Stimulated activated naive CD8-positive, alpha-beta T cell treated with anti-CD3 and anti-CD28 coated beads, Interleukin-15, amount 100 ng/mL, for 72 hours (primary cell): ENCODE results near the gene OR6X1.

Experiments used
- ATAC-seq: fragments of 150-1000 bp; cut with Tn5 transposase; 2 replicates; pipeline ENCODE4 v1.10.0; 2021; ENCODE audit warnings: mild to moderate bottlenecking, moderate library complexity
- DNase-seq, 2 donors: peaks; one replicate each; pipeline ENCODE4 v3.0.0; 2021 to 2022
- H3K27ac Mint-ChIP-seq, 2 donors: one replicate each; pipeline ENCODE4 v1.8.0; 2022; ENCODE audit warnings: mild to moderate bottlenecking in 2 of 2, mixed read lengths in 2 of 2, moderate library complexity in 2 of 2
- H3K27me3 Mint-ChIP-seq: one replicate; pipeline ENCODE4 v1.8.0; 2022; ENCODE audit warnings: mixed read lengths
- H3K4me1 Mint-ChIP-seq: one replicate; pipeline ENCODE4 v1.8.0; 2022; ENCODE audit warnings: mild to moderate bottlenecking, mixed read lengths
- H3K4me3 Mint-ChIP-seq, 2 donors: one replicate each; pipeline ENCODE4 v1.8.0; 2022; ENCODE audit warnings: mild to moderate bottlenecking in 2 of 2, mixed read lengths in 2 of 2, moderate library complexity in 1 of 2
- H3K9me3 Mint-ChIP-seq, 2 donors: one replicate each; pipeline ENCODE4 v1.8.0; 2022; ENCODE audit warnings: mixed read lengths in 2 of 2

Gene OR6X1, protein sequence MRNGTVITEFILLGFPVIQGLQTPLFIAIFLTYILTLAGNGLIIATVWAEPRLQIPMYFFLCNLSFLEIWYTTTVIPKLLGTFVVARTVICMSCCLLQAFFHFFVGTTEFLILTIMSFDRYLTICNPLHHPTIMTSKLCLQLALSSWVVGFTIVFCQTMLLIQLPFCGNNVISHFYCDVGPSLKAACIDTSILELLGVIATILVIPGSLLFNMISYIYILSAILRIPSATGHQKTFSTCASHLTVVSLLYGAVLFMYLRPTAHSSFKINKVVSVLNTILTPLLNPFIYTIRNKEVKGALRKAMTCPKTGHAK

DNA sequence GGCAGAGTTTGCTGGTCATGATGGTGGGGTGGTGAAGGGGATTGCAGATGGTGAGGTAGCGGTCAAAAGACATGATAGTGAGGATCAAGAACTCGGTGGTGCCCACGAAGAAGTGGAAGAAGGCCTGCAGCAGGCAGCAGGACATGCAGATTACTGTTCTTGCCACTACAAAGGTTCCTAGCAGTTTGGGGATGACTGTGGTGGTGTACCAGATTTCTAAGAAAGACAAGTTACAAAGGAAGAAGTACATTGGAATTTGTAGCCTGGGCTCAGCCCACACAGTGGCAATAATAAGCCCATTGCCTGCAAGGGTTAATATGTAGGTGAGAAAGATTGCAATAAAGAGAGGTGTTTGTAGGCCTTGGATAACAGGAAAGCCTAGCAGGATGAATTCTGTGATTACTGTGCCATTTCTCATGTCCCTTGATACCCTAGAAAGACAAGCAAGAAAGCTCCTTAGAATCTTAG is at the start of gene OR6X1:
OR6X1 (minus strand) TSS at position 418 of the 468 bp plus-strand sequence; CDS start at position 418, 0 bp downstream.
- Mint-ChIP-seq H3K4me1 (peaks cover 6% of the 10 kb centered on the region), H3K4me3 (no peak within 1 kb of the TSS), H3K27ac (no peak within 1 kb of the TSS), H3K9me3 (no peaks in the 10 kb centered on the region), H3K27me3 (peaks cover 43% of the 10 kb centered on the region)
- ATAC-seq = no peak
- DNase-seq = no peak

DNA sequence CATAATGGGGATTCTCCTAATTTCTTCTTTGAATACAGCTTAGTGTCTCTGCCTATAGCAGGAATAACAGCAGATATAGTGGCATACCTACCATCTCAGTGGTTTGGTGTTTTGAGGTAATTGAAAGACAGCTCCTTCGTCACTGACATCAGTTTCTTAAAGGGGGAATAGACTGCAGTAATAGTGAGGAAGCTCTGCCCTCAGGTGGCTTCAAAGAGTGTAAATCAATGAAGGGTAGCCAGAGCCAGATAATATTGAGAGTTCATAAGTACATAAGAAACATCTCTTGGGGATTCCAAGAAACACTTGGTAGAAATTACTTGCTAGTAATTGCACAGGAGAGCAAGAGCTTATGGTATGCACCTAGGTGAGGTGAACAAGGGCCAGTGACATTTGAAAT is 47.4 kb upstream of the OR6X1 start:
- no peaks in the 10 kb centered on the region for H3K4me1 Mint-ChIP-seq

DNA sequence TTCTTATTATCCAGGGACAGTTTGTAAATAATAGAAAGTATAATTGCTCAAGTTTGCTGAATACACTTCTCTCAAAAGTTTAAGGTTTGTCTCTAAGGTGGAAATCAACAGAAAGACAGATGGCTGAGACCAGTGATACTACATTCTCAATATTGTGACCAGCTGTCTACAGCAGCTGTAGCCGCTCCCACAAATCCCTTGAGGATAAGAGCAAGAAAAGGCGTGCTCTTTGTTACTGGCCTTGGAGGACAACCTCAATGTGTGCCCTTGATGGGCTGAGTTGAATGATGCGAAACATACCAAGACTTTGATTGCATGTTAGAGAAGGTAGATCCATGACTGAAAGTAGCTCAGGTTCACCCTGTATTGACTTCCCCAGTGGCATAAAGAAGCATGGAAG is 45.7 kb upstream of the OR6X1 start:
- Mint-ChIP-seq H3K27ac (no peak overlapping the region), H3K4me3 (no peak overlapping the region), H3K9me3 (no peaks in the 10 kb centered on the region), H3K4me1 (no peaks in the 10 kb centered on the region), H3K27me3 (no peaks in the 10 kb centered on the region)
- DNase-seq (no peak), ATAC-seq (no peak)

More for the DNA sequence above, 47.4 kb upstream of the OR6X1 start:
- DNase-seq = no peak
- ATAC-seq = no peak
- H3K9me3 Mint-ChIP-seq = no peaks in the 10 kb centered on the region
- H3K27me3 Mint-ChIP-seq = no peaks in the 10 kb centered on the region
- H3K27ac Mint-ChIP-seq = no peak overlapping the region
- H3K4me3 Mint-ChIP-seq = no peak overlapping the region

DNA sequence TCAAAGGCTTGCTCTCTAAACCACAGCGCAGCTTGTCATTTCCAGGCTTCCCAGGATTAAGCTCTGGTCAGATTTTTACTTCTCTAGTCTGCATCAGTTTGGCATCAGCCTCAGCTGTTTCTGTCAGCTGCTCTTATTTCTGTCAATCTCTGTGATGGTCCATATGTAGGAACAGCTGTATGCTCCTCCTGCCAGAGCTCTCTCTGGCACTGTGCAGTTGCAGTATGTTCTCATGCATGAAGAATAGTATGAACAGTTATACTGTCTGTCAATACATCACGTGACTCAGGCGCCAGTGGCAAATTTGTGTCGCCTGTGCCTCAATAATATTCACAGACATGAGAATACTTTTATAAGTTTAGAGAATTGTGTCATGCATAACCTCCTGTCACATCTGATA is 45.1 kb upstream of the OR6X1 start:
- no peak overlapping the region for H3K4me3 Mint-ChIP-seq
- ATAC-seq = no peak

DNA sequence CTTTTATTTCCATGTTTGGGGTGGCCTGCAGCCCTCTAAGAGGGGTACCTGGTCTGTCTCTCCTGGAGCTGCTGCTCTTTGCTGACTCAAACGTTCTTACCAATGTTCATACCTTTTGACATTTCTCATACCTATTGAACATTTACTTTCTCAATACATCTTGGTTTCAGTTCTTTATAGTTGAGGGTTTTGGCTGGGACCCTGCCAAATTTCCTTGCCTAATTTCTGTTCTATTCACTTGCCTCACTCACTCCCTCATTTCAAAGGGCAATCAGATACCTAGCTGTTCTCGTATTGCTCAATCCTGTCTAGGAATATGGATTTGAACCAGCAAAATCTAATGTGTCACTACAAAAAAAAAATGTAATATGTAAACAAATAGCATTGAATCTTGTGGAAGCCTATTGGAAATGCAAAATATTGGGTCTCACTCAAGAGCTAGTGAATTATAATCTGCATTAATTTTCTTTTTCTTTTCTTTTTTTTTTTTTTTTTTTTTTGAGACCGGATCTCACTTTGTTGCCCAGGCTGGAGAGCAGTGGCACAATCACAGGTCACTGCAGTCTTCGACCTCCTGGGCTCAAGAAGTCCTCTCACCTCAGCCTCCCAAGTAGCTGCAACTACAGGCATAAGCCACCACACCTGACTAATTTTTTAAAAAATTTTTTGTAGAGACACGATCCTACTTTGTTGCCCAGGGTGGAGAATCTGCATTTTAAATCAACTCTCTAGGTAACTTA is 44.4 kb upstream of the OR6X1 start:
- Mint-ChIP-seq H3K9me3 (no peaks in the 10 kb centered on the region), H3K4me1 (no peaks in the 10 kb centered on the region), H3K27me3 (no peaks in the 10 kb centered on the region), H3K4me3 (no peak overlapping the region), H3K27ac (no peak overlapping the region)
- no peak for DNase-seq
- no peak for ATAC-seq

More for the DNA sequence above, 45.1 kb upstream of the OR6X1 start:
- no peak for DNase-seq
- H3K27me3 Mint-ChIP-seq = no peaks in the 10 kb centered on the region
- no peaks in the 10 kb centered on the region for H3K9me3 Mint-ChIP-seq
- H3K27ac Mint-ChIP-seq = no peak overlapping the region
- no peaks in the 10 kb centered on the region for H3K4me1 Mint-ChIP-seq

DNA sequence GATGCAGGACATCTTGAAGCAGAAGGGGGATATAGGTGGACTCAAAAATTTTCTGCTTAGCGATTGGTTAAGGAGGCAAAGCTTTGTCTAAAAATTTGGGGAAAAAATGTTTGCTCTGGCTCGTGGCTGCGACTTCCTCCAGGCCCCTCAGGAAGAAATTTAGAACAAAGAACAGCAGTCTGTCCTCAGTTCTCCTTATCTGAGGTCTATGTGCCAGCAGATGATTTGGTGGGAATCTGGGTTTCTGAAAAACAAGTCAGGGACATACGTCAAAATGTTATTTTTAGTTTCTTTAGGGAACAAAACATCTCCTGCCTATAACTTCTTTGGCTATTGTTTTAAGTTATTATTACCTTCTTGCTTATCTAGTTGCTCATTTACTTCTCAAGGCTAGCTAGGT is 43.8 kb upstream of the OR6X1 start:
- no peaks in the 10 kb centered on the region for H3K9me3 Mint-ChIP-seq
- no peaks in the 10 kb centered on the region for H3K4me1 Mint-ChIP-seq
- H3K27ac Mint-ChIP-seq = peak overlapping the region in 1 of 2 donors; percentile 65
- DNase-seq (no peak), ATAC-seq (no peak)
- no peak overlapping the region for H3K4me3 Mint-ChIP-seq
- no peaks in the 10 kb centered on the region for H3K27me3 Mint-ChIP-seq

DNA sequence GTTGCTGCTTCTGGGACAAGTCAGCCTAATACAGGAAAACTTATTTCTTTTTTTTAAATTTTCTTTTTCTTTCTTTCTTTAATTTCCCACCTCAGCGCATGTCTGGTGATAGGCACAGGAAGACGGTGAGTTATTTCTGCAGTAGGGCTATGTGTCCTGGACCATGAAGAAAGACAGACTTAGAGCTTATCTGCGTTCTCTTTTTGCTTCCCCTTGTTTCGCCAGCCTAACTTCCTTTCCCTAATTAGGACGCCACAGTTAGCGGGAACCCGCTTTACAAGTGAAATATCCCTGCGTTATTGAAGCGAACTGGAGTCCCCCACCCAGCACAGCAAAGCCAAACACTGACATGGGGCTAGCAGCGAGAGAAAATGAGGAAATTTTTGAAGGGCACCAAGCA is 43.2 kb upstream of the OR6X1 start:
- no peaks in the 10 kb centered on the region for H3K9me3 Mint-ChIP-seq
- DNase-seq (no peak), ATAC-seq (no peak)
- no peaks in the 10 kb centered on the region for H3K4me1 Mint-ChIP-seq
- no peak overlapping the region for H3K27ac Mint-ChIP-seq
- H3K4me3 Mint-ChIP-seq = no peak overlapping the region
- no peaks in the 10 kb centered on the region for H3K27me3 Mint-ChIP-seq

DNA sequence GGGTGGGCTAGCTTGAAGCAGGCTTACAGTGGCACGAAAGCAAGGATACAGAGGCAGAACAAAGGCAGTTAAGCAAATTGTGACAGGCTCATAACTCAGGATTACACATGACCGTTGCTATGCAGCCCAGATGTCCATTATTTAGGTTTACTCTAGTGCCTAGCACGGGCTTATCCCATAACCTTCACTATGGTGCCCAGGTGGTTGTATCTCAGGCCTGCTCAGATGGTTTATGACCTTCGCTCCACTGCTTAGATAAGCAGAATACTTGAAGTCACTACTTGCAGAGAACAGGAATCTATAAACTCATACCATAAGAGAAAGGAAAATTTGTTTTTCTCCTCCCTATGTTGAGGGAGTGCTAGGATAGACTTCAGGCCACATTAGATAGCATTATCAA is 42.8 kb upstream of the OR6X1 start:
- H3K4me3 Mint-ChIP-seq = no peak overlapping the region
- ATAC-seq (no peak), DNase-seq (no peak)
- no peaks in the 10 kb centered on the region for H3K4me1 Mint-ChIP-seq
- H3K27ac Mint-ChIP-seq = no peak overlapping the region
- H3K9me3 Mint-ChIP-seq = no peaks in the 10 kb centered on the region
- H3K27me3 Mint-ChIP-seq = no peaks in the 10 kb centered on the region

DNA sequence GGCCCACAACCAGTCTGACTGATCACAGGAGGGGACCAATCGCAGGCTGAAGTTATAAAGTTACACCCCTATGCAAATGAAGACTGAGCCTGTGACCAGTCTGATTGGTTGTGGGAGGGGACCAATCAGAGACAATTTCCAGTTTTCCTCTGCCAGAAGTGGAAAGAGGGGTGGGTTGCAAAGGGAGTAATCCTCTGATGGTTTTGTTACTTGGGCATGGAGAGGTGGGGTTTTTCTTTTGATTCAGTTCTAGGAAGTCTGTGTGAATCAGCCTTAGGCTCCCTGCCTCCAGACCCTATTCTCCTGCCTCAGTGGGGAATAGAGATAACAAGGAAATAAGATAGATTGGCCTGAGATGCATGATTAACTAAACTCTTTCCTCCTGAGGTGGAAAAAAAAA is 41.9 kb upstream of the OR6X1 start:
- H3K4me3 Mint-ChIP-seq = no peak overlapping the region
- no peak for ATAC-seq
- H3K4me1 Mint-ChIP-seq = no peaks in the 10 kb centered on the region
- no peaks in the 10 kb centered on the region for H3K27me3 Mint-ChIP-seq
- H3K27ac Mint-ChIP-seq = no peak overlapping the region
- DNase-seq = no peak
- H3K9me3 Mint-ChIP-seq = no peaks in the 10 kb centered on the region

DNA sequence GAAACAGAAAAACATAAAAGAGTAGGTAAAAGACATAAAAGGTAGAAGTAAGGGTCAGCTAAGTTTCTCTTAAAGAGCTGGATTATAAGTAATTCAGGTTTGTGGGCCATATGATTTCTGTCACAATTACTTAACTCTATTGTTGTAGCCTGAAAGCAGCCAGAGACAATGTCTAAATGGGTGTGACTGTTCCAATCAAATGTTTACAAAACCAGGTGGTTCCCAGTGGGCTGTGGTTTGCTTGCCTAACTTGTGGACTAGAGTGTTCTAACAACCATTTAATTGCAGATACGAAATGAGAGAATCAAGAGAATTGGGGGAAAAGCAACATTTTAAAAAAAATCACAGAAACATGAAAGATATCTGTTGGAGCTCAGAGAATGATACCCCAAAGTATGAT is 29.2 kb upstream of the OR6X1 start:
- no peak for DNase-seq
- H3K4me1 Mint-ChIP-seq = no peaks in the 10 kb centered on the region
- H3K27me3 Mint-ChIP-seq = peaks cover 10% of the 10 kb centered on the region
- no peak for ATAC-seq
- H3K4me3 Mint-ChIP-seq = no peak overlapping the region
- H3K9me3 Mint-ChIP-seq = peaks cover 0 to 6% of the 10 kb centered on the region in 2 donors
- no peak overlapping the region for H3K27ac Mint-ChIP-seq

DNA sequence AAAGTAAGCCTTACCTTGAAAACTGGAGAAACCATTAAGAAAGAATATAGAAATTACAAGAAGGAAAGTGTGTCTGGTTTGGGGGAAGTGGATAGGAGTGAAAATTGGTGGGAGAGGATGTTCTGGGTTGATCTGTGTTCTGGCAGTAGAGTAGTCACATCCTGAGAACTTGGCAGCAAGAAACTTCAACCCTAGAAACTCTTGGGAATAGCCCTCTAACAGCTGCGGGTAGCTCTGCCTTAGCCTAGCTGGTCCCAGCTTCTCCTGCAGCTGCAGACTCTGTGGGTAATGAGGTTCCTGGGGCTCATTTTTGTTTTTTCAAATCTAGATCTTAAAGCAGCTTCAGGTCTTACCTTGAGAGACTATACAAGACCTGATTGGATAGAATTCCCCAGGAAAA is 24.2 kb upstream of the OR6X1 start:
- H3K27ac Mint-ChIP-seq = no peak overlapping the region
- no peak overlapping the region for H3K4me3 Mint-ChIP-seq
- H3K9me3 Mint-ChIP-seq = no peaks in the 10 kb centered on the region
- ATAC-seq (no peak), DNase-seq (no peak)
- H3K4me1 Mint-ChIP-seq = no peaks in the 10 kb centered on the region
- peaks cover 12% of the 10 kb centered on the region for H3K27me3 Mint-ChIP-seq

DNA sequence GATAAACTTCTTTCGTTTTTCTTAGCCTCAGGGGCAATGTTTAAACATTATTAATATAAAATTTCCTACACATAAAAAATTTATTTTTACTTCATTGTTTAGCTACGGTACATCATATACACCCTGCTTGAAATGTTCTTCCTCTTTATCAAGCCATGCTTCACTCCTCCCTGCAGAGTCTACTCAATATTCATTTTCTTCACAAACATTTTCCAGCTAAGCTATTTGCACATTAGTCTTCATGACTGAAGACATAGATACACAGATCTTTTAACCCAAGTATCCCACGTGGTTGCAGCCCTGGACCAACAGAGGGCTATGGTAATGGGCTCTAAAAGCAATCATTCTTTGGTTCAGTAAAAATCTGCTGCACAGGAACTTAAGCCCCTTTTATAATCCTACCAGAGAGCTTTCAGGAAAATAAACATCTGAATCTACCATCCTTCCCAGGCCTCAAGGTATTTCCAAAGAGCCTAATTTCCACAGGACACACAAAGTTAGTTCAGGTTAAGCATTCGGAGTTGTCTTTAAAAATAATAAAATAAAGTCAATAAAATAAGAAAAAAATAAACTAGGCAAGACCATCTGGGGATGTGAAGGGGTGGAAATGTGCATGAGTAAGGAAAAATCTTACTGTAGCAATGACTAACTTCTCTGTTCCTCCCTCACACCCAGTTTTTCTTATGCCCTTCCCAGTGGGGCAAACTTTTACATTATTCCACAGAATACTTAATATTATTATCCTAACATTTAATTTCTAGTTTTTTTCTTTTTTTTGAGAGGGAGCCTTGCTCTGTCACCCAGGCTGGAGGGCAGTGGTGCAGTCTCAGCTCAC is 21.6 kb upstream of the OR6X1 start:
- Mint-ChIP-seq H3K9me3 (peaks cover 0 to 5% of the 10 kb centered on the region in 2 donors), H3K27ac (no peak overlapping the region), H3K4me3 (no peak overlapping the region), H3K4me1 (no peaks in the 10 kb centered on the region), H3K27me3 (peaks cover 12% of the 10 kb centered on the region)
- ATAC-seq (no peak), DNase-seq (no peak)

DNA sequence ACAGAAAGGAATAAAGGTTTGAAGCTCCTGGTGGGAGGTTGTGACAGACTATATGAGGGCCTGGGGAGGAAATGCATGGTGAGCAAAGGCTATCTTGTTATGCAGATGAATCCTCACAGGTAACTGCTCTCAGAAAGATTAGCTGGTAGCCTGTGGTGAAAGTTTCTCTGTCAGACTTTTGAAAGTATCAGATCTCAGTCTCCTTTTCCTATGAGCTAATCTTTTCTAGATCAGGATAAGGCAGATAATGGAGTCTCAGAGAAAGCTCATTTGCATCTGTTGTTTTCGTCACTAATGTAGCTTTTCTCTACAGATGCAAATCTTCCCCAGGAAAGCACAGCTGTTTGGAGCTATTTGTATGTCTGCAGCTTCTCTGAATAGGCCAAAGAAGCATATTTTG is 21.0 kb upstream of the OR6X1 start:
- DNase-seq (no peak), ATAC-seq (no peak)
- Mint-ChIP-seq H3K9me3 (peaks cover 0 to 7% of the 10 kb centered on the region in 2 donors), H3K27ac (no peak overlapping the region), H3K27me3 (peaks cover 12% of the 10 kb centered on the region), H3K4me1 (no peaks in the 10 kb centered on the region), H3K4me3 (no peak overlapping the region)

DNA sequence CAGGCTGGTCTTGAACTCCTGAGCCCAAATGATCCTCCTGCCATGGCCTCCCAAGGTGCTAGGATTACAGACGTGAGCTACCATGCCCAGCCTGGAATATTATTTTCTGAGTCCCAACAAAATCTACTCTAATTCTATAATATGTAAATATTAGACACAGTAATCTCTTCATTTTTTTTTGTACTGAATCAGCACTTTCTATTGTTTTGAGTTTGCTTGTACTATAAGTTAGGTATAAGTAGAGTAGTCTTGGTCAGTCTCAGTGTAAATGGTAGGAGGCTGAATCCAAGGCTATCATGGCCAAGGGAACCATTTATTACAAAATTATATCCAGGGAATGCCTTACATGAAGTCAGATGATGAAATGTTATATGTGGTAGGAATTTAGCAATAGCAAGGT is 19.6 kb upstream of the OR6X1 start:
- Mint-ChIP-seq H3K4me1 (no peaks in the 10 kb centered on the region), H3K27ac (peak overlapping the region in 1 of 2 donors; percentile 42), H3K27me3 (peaks cover 6% of the 10 kb centered on the region), H3K9me3 (peaks cover 0 to 7% of the 10 kb centered on the region in 2 donors), H3K4me3 (no peak overlapping the region)
- ATAC-seq (no peak), DNase-seq (no peak)

DNA sequence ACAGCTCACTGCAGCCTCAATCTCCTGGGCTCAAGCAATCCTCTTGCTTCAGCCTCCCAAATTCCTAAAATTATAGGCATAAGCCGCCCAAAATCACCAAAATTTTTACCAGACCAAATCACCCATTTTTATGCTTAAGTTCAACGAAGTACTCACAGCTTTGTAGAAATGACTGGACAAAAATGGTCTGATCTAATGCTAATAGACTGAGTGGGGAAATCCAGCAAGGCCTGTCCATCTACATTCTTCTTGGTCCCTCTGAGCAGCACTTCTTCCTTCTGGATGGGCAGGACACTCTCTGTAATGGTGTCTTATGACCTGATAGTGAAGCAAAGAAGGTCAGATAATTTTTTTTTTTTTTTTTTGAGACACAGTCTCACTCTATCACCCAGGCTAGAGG is 18.7 kb upstream of the OR6X1 start:
- DNase-seq (no peak), ATAC-seq (no peak)
- Mint-ChIP-seq H3K9me3 (peaks cover 0 to 7% of the 10 kb centered on the region in 2 donors), H3K4me1 (no peaks in the 10 kb centered on the region), H3K27ac (no peak overlapping the region), H3K4me3 (no peak overlapping the region), H3K27me3 (peaks cover 9% of the 10 kb centered on the region)

DNA sequence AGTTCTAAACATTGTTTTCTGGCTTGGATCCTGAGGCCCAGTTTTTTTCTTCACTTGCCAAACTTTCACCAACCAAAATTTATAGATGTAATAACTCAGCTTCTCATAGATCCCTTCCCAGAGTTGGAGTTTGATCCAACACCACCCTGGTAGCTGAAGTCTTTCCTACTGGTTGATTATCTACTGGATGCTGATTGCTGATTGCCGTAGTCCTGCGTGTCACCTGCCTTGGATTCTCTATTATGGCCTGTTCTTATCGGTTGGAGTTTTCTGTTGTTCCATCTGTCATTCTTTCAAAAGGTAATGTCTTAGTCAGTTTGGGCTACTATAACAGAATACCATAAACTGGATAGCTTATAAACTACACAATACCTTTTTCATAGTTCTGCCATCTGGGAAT is 17.3 kb upstream of the OR6X1 start:
- DNase-seq (no peak), ATAC-seq (no peak)
- Mint-ChIP-seq H3K27me3 (peaks cover 13% of the 10 kb centered on the region), H3K4me3 (no peak overlapping the region), H3K9me3 (peaks cover 0 to 7% of the 10 kb centered on the region in 2 donors), H3K27ac (no peak overlapping the region), H3K4me1 (no peaks in the 10 kb centered on the region)
